ENCODE data around the gene HOXD4.

The HOXD4 gene

GRCh38 chr2:176172007-176172894 is 20.9 kb downstream of the HOXD4 start:
- no peak for DNase-seq

GRCh38 chr2:176172895-176173566 is 21.7 kb downstream of the HOXD4 start:
- no peak for DNase-seq

- DNase-seq: no peak
Observed at GRCh38 chr2:176173567-176174381, 22.4 kb downstream of the HOXD4 start.

- DNase-seq: no peak
Observed at GRCh38 chr2:176174382-176174823, 23.1 kb downstream of the HOXD4 start.

GRCh38 chr2:176174824-176175708 is 23.7 kb downstream of the HOXD4 start:
- DNase-seq: peak in 1 of 2 experiments; percentile 38

GRCh38 chr2:176175709-176176607 is 24.6 kb downstream of the HOXD4 start:
- no peak for DNase-seq

GRCh38 chr2:176177580-176178037 is 26.3 kb downstream of the HOXD4 start:
- no peak for DNase-seq

GRCh38 chr2:176178038-176178756 is 26.8 kb downstream of the HOXD4 start:
- peak in 1 of 2 experiments; percentile 28 for DNase-seq

GRCh38 chr2:176178757-176179295 is 27.5 kb downstream of the HOXD4 start:
- no peak for DNase-seq

- DNase-seq: no peak
Observed at GRCh38 chr2:176181551-176181950, 30.2 kb downstream of the HOXD4 start.

GRCh38 chr2:176182671-176183070 is 31.3 kb downstream of the HOXD4 start:
- no peak for DNase-seq

GRCh38 chr2:176184749-176185148 is 33.4 kb downstream of the HOXD4 start:
- no peak for DNase-seq

- DNase-seq: no peak
Observed at GRCh38 chr2:176186024-176186423, 34.7 kb downstream of the HOXD4 start.

- peak in 1 of 2 experiments; percentile 20 for DNase-seq
Observed at GRCh38 chr2:176187200-176187898, 36.0 kb downstream of the HOXD4 start.

GRCh38 chr2:176187899-176188773 is 36.8 kb downstream of the HOXD4 start, which contains the start of gene HOXD1:
TSS of gene HOXD1 (plus strand) at chr2:176188668. CDS start at chr2:176188802, 134 bp downstream.
- DNase-seq: peak in 1 of 2 experiments; percentile 38

- DNase-seq: peak; percentile 30 to 32
Observed at GRCh38 chr2:176188774-176189680, 37.7 kb downstream of the HOXD4 start.
